Fibroblast of lung (primary cell): ENCODE measurements around the gene LRRC49.

Experiments used
- EZH2 ChIP-seq: IDR thresholded peaks from 2 replicates; pipeline ENCODE4 v1.5.1; 2012; ENCODE audit warnings: low read length, control low read depth, mild to moderate bottlenecking; ENCODE audit errors: missing control alignments
- TF ChIP-seq, protein P1 (sequence below), 2 donors: IDR thresholded peaks in 1 of 2; conservative IDR thresholded peaks in 1 of 2; 1 replicate in 1 of 2; 2 replicates in 1 of 2; pipeline ENCODE4 v1.5.1; 2011 to 2012; ENCODE audit warnings: low read length in 2 of 2, control low read depth in 1 of 2, inconsistent platforms in 1 of 2, low read depth in 1 of 2, mild to moderate bottlenecking in 1 of 2

DNA sequence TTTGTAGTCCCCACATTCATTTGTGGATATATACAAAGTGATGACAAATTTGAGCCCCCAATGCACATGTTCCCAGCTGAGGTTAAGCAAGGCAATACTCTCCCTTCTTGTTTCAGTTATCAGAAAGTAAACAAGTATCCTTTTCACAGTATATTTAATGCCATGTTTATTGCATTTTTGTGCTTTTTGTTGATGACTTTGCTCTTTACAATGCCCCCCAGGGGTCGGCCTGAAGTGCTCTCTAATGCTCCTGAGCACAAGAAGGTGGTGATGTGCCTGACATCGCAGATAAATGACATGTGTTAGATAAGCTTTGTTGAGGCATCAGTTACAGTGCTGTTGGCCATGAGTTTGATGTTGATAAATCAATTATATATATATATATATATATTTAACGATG, 165.0 kb downstream of the LRRC49 start:
- TF ChIP-seq, protein P1, sequence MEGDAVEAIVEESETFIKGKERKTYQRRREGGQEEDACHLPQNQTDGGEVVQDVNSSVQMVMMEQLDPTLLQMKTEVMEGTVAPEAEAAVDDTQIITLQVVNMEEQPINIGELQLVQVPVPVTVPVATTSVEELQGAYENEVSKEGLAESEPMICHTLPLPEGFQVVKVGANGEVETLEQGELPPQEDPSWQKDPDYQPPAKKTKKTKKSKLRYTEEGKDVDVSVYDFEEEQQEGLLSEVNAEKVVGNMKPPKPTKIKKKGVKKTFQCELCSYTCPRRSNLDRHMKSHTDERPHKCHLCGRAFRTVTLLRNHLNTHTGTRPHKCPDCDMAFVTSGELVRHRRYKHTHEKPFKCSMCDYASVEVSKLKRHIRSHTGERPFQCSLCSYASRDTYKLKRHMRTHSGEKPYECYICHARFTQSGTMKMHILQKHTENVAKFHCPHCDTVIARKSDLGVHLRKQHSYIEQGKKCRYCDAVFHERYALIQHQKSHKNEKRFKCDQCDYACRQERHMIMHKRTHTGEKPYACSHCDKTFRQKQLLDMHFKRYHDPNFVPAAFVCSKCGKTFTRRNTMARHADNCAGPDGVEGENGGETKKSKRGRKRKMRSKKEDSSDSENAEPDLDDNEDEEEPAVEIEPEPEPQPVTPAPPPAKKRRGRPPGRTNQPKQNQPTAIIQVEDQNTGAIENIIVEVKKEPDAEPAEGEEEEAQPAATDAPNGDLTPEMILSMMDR (conservative IDR thresholded peaks at IDR 0.05 in 1 of 2, IDR thresholded peaks at IDR 0.05 in 1 of 2; ENCODE audit: low read depth in 1 of 2, low read length in 2 of 2): no peak
- TF ChIP-seq EZH2: no peak
